ENCODE data around the gene CPN2.

CPN2 gene

DNA sequence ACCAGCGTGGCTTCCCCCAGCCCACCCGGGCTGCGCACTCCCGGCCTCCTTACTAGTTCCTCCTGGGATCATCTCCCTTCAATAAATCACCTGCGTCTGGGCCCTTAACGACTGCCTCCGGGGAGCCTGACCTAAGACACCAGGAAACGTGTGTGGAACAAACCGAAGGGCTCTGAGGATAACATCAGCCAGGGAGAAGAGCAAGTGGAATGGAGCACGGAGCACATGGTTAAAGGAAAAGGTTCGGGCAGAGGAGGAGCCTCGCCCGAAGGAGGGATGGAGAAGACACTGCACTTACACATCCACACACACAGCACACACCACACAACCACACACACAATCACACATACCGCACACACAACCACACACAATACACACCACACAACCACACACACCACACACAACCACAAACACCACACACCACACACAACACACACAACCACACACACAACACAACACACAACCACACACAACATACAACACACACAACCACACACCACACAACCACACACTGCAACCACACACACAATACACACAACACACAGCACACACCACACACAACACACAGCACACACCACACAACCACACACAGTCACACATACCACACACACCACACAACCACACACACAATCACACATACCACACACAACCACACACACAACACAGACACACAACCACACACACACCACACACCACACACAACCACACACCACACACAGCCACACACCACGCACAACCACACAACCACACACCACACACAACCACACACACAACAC lies 24.7 kb downstream of the CPN2 start:
- DNase-seq, result no peak

DNA sequence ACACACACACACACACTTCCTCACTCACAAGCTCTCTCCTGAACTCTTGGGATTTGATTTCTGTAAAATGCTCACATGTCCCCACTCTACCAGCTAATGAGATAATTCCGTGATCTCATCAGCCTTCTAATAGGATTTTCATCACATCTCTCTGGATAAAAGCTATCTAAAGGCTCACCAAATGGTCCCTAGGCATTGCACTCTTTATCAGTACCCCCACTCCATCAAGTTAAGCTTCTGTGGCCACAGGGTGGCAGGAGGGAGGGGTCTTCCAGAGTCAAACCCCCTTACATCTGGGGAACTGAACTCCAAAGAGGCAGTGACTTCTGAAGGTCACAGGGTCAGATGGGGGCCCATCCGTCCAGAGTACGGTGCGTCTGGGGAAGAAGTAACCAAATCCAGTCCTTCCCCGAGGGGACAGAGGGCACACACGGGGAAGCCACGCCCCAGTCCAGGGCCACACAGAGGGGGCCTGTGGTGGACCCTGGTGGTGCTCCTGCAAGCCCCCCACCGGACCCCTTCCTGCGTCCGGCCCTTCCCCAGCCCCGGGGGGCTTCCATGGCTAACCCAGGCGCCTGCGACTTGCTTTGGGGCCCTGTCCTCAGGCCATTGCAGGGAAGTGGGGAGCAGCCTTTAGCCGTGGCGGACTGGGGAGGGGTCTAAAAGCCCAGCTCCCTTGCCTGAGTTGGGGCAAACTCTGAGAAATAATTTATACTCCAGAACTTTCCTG lies 25.5 kb downstream of the CPN2 start:
- DNase-seq, result no peak

DNA sequence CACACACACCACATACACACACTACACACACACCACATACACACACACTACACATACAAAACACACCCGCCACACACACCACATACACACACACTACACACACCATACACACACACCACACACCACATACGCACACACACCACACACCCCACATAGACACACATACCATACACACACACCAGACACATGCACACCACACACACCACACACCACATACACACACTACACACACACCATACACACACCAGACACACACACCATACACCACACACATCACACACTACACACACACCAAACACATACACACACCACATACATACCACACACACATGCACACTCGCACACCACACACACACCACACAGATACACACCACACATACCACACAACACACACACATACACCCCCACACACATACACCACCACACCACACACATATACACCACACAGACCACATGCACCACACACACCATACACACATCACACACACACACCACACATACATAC lies 26.3 kb downstream of the CPN2 start:
- no peak for DNase-seq

DNA sequence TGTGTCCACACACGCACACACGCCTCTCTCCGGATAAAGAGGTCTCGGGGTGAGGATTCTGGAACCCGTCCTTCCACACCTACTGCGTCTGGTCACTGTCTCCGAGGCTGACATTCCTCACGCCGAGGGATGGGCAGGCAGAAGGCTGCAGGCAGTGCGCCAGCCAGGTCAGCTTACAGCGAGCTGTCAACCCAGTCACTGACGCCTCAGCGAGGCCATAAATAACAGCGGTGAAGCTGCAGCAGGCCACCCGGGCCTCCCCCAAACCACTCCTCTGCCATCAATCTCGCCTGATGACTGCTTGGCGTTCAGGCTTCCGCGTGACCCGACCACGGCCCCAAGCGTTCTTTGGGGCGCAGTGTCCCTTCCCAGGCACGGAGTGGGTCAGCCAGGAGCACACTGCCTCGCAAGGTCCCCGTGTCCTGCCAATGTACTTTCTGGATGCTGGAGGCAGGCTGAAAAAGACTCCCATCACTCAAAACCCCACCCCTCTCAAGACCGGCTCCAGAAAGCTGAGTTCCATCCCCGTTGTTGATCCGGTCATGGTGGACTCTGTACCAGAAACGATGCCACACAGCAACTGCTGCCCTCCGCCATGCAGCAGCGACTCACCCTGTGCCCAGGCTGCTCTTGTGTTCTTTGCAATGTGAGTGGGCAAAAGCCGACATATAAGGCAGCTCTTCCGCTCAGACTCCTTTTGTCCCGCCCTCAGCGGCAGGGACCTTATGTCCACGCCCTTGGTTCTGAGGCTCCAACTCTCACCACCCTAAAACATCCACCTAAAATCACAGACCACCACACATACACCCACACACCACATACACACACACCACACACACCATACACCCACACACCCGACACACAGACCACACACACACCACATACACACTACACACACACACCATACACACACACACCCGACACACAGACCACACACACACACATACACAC lies 27.1 kb downstream of the CPN2 start:
- DNase-seq, result no peak

DNA sequence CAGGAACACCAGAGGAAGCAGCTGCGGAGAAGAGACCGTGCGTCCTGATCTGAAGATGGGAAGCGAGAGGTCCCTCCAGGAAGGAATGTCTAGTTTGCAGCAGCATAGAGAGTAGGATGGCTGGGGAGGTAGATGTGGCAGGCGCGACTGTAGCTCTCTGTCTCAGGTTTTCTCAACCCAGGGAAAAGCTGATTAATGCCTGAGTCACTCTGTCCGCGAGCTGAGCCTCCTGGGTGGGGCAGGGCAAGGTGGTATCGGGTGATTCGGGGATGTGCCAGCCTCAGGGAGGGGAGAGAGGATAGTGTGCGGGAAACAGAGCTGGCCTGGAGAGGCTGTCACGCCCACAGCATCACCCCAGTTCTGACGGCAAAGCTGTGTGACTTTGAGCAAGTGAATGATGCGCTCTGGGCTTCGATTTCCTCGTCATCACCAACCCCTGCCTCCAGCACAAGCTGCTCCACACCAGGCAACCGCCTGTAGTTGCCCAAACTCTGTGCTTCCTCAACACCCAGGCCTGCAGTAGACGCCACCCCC lies 28.4 kb downstream of the CPN2 start:
- DNase-seq, result peak; percentile 21

DNA sequence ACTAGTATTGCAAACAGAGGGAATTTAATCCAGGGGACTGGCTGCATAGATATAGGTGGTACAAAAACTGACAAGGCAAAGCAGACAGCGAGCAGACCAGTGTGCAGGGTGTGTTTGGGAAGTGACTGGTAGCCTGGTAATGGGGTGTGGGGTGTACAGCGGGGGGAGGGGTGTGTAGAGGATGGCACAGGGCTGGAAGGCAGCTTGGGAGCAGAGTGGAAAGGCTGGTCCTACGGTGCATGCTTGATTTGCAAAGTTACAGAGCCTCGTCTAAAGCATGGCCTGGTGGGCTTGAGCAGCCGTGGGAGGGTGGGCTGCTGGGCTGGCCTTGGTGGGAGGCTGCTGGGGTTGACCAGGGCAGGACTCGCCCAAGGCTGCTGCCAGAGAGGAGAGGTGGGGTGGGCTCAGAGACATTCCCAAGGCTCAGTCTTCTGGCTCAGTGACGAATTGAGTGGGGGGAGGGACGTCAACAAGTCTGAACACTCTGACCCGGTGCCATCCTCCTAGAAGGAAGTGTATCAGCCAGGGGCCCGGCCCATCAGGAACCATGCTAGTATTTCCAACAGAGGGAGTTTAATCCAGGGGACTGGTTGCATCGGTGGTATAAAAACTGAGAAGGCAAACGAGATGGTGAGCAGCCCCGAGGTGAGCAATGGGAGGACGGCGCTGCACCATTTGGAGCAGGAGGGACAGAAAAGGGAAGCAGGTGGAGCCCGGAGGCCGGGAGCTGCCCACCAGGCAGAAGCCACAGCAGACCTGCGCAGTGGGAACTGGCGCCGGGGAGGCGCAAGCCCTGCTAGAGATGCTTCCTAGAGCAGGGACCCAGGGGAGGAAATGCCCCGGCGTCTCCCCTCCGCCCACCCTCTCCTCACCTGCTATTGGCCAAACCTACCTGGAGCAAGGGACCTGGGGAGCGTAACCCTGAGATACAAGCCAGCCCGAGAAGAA lies 29.2 kb downstream of the CPN2 start:
- no peak for DNase-seq

DNA sequence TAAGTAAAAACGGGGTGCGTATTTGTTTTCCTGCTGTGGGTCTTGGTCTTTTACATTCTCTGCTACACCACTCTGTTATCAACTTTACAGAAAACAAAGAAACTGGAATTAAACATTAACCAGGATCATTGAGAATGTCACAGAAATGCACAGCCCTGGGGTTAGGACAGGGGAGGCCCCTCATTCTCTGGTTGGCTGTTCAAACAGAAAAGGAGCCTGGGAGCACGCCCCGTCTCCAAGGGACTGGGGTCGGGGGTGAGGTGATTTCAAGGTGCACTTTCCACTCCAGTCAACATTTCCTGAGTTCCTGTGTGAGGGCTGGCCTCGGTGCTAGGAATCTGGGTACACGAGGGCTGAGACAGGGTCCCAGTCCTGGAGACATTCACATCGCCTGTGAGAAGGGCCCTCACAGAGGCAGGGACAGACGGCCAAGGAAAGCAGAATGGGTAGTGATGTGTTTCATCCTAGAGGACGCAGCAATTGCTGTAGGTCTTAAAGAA lies 30.3 kb downstream of the CPN2 start:
- no peak for DNase-seq

DNA sequence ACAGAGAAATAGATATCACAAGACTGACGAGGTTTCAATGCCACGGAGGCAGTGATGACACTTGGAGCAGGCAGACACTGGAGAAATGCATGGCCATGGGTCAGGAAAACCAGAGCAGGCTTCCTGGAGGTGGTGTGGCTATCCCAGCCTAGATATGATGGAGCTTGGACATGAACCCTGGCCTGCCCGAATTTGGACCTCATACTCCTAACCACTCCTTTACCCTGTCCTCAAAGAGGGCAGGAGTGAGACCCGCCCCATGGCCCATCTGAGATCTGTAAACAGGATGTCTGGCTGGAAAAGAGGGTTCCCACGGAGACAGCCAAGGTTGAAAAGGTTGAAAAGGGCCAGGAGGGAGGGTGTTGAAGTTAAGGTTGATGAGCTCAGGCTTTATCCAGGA lies 31.0 kb downstream of the CPN2 start:
- DNase-seq, result no peak

DNA sequence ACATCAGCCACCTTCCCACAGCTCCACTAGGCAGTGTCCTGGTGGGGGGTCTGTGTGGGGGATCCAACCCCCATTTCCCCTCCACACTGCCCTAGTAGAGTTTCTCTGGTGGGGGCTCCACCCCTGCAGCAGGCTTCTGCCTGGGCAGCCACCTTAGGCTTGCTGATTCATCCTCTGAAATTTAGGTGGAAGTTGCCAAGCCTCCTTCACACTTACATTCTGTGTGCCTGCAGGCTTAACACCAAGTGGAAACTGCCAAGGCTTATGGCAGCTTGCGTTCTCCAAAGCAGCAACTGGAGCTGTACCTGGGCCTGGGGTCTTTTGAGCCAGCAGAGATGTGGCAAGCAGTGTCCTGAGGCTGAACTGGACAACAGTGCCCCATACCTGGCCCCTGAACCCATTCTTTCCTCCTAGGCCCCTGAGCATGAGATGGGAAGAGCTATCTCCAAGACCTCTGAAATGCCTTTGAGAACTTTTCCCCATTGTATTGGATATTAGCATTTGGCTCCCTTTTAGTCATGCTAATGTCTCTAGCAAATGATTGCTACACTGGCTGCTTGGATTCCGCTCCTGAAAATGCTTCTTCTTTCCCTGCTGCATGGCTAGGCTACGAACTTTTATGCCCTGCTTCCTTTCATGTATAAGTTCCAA lies 32.5 kb downstream of the CPN2 start:
- DNase-seq, result no peak

DNA sequence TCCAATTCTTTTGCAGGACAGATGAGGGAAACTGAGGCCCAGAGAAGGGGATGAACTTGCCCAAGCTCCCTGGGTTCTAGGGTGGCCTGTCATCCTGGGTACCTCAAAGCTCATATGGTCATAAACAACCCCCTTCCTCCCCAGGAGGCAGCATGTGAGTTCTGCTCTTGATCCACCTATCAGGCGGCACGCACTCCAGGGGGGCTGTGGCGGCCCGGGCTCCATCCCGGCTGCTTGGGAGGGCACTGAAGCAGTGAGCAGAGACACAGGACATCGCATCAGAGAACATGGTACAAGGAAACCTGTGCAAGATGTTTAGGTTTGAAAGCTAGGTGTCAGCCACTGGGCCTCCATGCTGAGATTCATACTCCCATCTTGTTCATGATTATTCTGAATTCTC lies 34.2 kb downstream of the CPN2 start:
- DNase-seq, result no peak

DNA sequence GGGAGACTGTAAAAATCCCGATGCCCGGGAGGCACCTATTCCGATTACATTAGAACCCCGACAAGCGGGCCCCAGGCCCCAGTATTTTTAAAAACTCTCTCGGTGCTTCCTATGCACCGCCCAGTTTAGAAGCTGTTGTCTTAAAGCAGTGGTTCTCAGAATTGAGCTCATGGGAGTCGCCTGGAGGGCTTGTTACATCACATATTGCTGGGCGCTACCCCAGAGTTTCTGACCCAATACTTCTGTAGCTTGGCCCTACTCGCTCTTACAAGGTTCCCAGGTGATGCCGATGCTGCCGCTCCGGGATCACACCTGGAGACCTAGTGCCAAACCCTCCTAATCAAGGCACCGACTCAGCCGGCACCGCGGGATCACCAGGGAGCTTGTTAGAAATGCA lies 35.2 kb downstream of the CPN2 start:
- no peak for DNase-seq

DNA sequence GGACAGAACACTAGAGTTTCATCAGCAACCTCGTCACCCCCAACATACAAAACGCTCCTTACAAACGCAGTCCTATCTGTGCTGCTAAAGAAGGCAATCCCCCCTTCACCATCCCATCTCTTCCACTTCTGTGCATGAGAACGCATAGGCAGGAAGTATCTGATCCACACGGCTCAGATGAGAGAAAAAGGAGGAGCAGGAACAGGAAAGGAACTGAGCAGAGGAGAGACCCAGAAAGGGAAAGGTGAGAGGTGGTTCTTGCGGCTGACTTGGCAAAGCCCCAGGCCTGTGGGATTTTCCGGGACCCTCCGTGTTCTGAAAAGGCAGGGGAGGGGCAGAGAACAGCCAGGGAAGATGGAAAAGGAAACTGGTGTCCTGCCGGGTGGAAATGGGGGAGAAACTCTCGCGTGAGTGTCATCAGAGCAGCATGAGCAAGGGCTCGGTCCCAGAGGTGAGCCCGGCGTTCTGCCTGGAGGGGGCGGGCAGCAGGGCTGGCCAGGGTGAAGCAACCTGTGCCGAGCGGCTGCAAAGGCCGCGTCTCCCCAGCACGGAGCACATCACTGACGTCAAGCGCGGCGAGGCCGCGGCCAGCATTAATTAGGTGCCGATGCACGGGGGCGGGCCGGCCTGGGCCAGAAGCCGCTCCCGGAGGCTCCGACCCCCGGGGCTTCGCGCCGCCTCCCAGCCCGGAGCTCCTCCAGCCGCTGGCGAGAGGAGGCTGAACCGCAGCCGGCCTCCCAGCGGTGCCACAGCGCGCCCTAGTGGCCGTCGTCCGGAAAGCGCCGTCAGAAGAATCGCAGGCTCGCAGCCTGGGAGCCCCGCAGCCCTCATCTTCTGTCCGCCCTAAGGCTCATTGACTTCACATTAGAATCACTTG lies 35.8 kb downstream of the CPN2 start:
- DNase-seq, result peak; percentile 86

DNA sequence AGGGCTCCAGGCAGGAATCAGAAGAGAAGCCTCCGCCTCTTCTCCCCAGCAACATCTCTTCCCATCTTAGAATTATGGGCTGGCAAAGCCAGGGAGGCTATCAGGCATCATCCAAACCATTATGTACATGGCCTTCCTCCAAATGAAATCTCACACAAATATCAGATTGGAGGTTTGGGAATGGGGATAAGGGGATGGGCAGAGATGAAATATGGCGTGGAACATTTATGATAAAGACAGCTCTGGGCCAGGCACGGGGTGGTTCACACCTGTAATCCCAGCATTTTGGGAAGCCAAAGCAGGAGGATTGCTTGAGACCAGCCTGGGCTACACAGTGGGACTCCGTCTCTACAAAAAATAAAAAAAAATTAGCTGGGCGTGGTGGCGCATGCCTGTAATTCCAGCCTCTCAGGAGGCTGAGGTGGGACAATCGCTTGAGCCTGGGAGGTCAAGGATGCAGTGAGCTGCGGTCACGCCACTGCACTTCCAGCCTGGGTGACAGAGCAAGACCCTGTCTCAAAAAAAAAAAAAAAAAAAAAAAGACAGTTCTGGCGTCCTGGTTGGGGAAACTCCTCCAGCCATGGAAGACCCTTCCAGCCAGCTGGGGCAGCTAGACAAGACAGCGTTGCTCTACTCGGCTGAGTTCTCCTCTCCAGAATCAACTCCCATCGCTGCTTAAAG lies 36.6 kb downstream of the CPN2 start:
- no peak for DNase-seq

DNA sequence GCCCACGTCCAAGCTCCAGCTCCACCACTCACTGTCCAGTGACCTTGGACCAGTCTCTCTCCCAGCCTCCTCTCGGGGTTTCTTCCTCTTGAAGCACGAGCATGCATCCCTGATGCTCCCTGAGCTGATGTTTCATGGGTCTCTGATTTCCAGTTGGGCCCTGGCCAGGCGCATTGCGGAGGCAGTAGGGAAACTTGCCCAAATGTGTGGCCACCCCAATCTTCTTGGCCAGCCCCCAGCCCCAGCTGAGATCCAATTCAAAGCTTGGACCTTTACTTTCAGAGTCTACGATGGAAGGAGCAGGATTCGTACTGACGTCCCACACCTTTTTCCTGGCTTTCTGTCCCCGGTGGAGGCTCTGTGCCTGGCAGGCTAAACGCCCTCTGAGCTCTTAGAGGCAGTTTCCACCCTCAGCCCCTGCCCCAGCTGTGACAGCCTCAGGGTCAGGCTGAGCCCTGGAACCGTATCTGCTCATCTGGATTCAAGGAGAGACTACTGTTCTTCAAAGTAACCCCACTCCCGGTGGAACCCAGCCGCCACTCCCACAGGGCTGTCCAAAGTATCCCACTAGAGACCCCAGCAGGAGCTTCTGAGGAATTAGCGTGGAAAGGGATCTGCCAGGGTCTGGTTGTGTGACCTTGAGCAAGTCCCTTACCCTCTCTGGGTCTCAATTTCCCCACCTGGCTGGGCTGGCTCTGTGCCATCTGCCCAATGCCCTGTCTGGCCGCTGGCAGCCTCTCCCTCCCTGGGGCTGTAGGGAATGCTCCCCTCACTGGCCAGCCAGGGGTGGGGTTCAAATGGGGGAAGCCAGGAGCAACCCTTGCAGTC lies 37.4 kb downstream of the CPN2 start:
- DNase-seq, result no peak

DNA sequence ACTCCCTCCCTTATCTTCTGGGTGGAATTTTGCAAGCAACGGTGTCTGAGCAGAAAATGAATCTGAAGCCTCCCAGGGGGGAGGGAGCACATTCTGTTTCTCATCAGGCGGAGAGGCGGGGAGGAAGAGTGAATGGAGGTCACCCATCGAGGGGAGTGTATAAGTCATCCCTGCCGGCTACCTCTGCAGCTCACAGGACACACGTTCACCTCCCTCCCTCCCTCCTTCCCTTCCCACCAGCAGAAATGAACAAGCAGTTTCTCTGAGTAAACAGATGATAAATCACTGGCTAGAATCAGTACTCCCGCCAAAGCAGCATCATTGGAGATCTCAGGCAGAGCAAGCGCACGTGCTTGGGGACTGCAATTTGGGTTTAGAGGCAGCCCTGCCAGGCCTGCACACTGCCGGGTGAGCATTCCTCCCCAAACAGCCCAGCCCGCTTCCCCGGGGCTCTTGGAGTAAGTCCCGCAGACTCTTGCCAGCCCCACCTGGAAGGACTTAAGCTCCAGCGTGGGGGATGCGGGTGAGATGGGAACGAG lies 38.3 kb downstream of the CPN2 start:
- no peak for DNase-seq

DNA sequence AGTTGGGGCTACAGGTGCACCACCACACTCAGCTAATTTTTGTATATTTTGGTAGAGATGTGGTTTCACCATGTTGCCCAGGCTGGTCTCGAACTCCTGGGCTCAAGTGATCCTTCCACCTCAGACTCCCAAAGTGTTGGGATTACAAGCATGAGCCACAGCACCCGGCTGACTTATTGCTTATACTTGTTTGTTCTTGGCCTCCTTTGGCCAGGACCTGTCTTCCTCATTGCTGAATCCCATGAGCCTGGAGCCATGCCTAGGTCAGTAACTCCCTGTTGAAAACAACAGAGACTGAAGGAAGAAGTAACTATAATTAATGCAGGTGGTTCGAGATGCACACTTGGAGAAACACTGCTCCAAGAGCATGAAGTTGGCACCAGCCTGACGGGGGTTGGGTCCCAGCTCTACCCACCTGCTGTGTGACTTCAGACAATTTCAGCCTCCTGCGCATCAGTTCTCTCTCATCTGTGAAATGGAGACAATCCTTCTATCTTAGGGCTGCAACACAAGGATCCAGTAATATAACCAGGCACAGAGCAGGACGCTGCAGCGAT lies 38.9 kb downstream of the CPN2 start:
- DNase-seq, result no peak

DNA sequence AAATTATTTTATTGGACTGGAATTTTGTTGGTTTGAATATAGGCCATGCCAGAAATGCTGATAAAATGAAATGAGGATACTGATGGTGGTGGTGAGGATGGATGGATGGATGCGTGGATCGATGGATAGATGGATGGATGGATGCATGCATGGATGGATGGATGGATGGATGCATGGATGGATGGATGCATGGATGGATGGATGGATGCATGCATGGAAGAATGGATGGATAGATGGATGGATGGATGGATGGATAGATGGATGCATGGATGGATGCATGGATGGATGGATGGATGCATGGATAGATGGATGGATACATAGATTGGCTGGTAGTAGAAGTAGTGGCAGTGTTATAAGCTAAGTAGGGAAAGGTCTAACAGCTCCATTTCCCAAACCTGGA lies 40.1 kb downstream of the CPN2 start:
- no peak for DNase-seq

Data from activated CD4-positive, alpha-beta T cell treated with anti-CD3 and anti-CD28 coated beads, Interleukin-2, Interleukin-6, amounts not matched to agents 100 ng/mL and 50 ng/mL, durations not matched to agents 16 hours and 8 hours (primary cell).